Measurements from ENCODE around the gene TMEM185B. TPM values are rescaled to one million over a fixed set of nuclear protein-coding genes. Genes with fewer than 3 reads are reported as not detected.
A peak's percentile ranks its signal among the peaks of the same experiment; 100 is the strongest.

The TMEM185B gene
- total RNA-seq, 1 donor from 2014 or later = 22.4 TPM

DNA sequence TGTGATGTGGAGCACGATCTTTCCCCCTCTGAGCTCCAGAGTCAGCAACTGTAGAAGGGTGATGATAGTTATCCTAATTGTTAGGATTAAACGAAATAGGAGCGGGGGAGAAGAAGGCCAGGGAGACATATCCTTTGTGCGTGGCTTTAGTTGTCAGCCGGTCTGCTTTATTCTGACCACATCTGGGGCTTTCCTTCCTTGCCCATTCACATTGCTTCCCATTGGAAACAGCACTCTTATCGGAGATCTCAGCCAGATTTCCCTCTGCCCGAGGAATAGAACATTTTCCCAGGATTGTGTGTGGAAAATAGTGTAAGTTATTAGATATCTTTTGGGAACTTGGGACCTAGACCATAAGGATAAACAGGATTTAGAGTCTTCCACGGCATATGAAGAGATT is 31.0 kb upstream of the TMEM185B start:
- Mint-ChIP-seq H3K4me1 (peaks cover 54% of the 10 kb centered on the region), H3K27ac (ENCODE audit: unreplicated experiment) (no peak overlapping the region), H3K9me3 (no peaks in the 10 kb centered on the region), H3K36me3 (ENCODE audit: low read depth) (peaks cover 6% of the 10 kb centered on the region), H3K4me3 (peak overlapping the region; percentile 99), H3K27me3 (ENCODE audit: low read depth) (peaks cover 24% of the 10 kb centered on the region)
- DNase-seq (ENCODE audit: low read depth, low spot score) = no peak
- TF ChIP-seq, protein P1, sequence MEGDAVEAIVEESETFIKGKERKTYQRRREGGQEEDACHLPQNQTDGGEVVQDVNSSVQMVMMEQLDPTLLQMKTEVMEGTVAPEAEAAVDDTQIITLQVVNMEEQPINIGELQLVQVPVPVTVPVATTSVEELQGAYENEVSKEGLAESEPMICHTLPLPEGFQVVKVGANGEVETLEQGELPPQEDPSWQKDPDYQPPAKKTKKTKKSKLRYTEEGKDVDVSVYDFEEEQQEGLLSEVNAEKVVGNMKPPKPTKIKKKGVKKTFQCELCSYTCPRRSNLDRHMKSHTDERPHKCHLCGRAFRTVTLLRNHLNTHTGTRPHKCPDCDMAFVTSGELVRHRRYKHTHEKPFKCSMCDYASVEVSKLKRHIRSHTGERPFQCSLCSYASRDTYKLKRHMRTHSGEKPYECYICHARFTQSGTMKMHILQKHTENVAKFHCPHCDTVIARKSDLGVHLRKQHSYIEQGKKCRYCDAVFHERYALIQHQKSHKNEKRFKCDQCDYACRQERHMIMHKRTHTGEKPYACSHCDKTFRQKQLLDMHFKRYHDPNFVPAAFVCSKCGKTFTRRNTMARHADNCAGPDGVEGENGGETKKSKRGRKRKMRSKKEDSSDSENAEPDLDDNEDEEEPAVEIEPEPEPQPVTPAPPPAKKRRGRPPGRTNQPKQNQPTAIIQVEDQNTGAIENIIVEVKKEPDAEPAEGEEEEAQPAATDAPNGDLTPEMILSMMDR (conservative IDR thresholded peaks at IDR 0.05) = no peak

DNA sequence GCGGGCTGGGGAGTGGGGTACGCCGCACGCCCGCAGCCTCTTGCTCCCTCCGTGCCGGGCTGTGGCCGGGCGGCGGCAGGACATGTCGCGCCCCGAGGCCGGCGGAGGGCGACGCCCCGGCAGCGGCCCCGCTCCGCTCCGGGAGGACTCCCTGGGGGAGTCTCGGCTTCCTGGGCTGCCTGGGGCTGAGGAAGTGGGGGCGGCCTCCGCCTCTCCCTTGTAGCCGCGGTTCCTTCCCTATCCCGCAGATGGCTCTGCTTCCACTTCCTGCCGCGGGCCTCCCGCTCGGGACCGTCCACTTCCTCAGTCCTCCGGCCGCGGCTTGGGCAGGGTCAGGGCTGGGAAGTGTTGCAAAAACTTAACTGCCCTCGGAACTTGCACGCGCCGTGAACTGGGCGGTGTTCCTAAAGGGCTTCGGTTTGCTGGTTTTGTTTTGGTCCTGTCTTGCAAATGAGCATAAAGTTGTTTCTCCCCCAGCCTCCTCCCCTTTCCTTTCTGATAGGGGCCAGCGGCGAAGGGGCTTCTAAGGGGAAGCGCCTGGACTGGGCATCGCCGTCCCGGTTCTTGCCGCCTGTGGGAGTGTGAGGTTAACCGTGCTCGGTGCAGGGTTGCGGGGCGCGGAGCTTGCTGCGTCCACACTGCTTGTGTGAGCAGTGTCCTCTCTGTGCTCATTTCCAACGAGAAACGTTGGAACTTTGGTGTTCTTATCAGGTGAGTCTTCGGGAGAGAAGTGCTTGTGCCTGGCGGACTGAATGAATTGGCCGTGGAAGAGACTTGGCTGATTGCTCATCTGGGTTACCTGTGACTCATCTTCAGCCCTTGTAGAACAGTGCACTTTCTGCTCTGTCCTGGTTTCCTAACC is 30.1 kb upstream of the TMEM185B start:
- Mint-ChIP-seq H3K4me3 (peak overlapping the region; percentile 99), H3K36me3 (ENCODE audit: low read depth) (peaks cover 2% of the 10 kb centered on the region), H3K27ac (ENCODE audit: unreplicated experiment) (peak overlapping the region; percentile 47), H3K9me3 (no peaks in the 10 kb centered on the region), H3K27me3 (ENCODE audit: low read depth) (peaks cover 27% of the 10 kb centered on the region), H3K4me1 (peaks cover 55% of the 10 kb centered on the region)
- DNase-seq (ENCODE audit: low read depth, low spot score) = peak; percentile 67
- TF ChIP-seq, protein P1 (conservative IDR thresholded peaks at IDR 0.05) = peak; percentile 53

DNA sequence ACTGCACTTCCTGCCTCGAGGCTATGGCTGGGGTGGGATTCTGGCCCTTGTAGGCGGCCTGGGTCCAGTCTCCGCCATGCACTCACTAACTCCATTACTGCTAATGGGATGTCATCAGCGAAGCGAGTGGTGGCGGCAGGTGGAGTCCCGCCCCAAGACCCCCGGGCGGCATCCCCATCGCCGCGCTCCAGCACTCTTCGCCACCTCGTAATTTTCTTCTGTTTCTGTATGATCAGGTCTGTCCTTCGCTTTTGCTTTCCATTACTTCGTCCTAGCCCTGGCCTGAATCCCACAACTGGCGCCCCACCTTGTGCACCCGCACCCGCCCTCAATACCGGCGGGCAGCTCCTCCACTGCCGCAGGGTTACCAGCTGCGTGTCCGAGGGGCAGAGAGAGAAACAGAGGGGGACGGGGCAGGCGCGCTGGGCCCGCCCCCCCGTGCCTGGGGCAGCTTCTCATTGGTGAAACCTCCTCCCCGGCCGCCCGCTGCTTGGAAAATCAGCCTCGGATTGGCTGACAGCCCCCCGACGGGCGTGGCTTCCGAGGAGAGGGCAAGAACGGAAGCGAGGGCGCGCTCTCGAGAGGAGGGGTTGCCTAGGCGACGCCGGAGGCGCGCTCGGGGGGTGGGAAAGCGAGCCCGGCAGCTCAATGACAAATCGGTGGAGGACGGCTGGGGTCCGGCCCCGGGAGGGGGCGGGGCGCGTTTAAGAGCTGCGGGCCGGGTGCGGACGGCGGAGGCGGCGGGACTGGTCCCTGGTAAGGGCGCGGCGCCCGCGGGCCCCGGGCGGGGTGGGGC is 29.2 kb upstream of the TMEM185B start, which contains the start of gene RALB:
Gene RALB, plus strand, starts transcription at position 628 of the 796 bp plus-strand sequence. CDS start 25,813 bp downstream, outside the sequence.
- Mint-ChIP-seq H3K9me3 (no peaks in the 10 kb centered on the region), H3K4me3 (peak within 1 kb of the TSS; percentile 99), H3K36me3 (ENCODE audit: low read depth) (no peaks in the 10 kb centered on the region), H3K4me1 (peaks cover 55% of the 10 kb centered on the region), H3K27ac (ENCODE audit: unreplicated experiment) (peak within 1 kb of the TSS; percentile 89), H3K27me3 (ENCODE audit: low read depth) (peaks cover 31% of the 10 kb centered on the region)
- peak; percentile 99 for DNase-seq (ENCODE audit: low read depth, low spot score)
- TF ChIP-seq, protein P1 (conservative IDR thresholded peaks at IDR 0.05) = no peak

DNA sequence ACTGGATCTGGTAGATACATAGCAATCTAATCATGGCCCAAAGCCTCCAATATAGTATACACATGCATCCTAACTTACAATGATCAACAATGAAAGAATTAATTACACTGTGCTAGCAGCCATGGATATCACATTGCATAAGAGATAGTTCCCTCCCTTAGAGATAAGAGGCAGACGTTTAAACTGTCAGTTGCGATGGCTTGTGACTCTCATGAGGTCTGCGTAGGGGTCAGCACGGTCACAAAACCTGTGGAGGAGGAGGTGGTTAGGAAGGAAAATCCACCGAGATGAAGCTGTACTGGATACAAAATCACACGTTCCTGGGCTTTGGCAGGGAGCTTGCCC is 28.7 kb upstream of the TMEM185B start:
- H3K9me3 Mint-ChIP-seq = no peaks in the 10 kb centered on the region
- H3K4me3 Mint-ChIP-seq = peak overlapping the region; percentile 94
- TF ChIP-seq, protein P1 (conservative IDR thresholded peaks at IDR 0.05) = no peak
- no peak for DNase-seq (ENCODE audit: low read depth, low spot score)
- peaks cover 33% of the 10 kb centered on the region for H3K27me3 Mint-ChIP-seq (ENCODE audit: low read depth)
- H3K36me3 Mint-ChIP-seq (ENCODE audit: low read depth) = no peaks in the 10 kb centered on the region
- H3K4me1 Mint-ChIP-seq = peaks cover 55% of the 10 kb centered on the region
- H3K27ac Mint-ChIP-seq (ENCODE audit: unreplicated experiment) = no peak overlapping the region

DNA sequence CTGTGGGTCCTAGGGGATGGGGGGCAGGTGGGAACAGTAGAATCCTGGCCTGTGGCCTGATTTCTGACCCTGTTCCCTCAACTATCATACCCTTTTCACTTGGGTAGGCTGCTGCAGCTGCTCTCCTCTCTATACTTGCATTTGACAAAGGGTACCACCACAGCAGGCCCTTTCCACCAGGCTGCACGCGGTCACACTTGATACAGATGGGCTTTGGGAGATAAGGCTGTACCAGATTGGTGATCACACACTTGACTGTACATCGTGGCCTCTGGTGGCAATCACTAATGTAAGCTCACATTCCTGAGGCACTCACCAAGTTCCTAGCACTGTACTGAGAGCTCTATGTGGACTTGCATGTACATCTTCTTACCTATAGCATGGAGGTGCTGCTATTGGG is 27.9 kb upstream of the TMEM185B start:
- Mint-ChIP-seq H3K4me3 (peak overlapping the region; percentile 37), H3K9me3 (no peaks in the 10 kb centered on the region), H3K36me3 (ENCODE audit: low read depth) (no peaks in the 10 kb centered on the region), H3K27me3 (ENCODE audit: low read depth) (peaks cover 36% of the 10 kb centered on the region), H3K4me1 (peaks cover 56% of the 10 kb centered on the region), H3K27ac (ENCODE audit: unreplicated experiment) (no peak overlapping the region)
- TF ChIP-seq, protein P1 (conservative IDR thresholded peaks at IDR 0.05) = no peak
- DNase-seq (ENCODE audit: low read depth, low spot score) = no peak

All from neural crest cell (in vitro differentiated cells).